Stimulated activated effector memory CD8-positive, alpha-beta T cell treated with anti-CD3 and anti-CD28 coated beads, Interleukin-12 subunit alpha, Interleukin-12 subunit beta, amount 100 ng/mL, for 72 hours (primary cell): ENCODE measurements around the gene SERPIND1.
"Not testable (repeated sequence)": the region's sequence is repeated elsewhere in the genome, so short reads cannot be mapped to it uniquely, and the experiment has no call there.

Experiments used
- ATAC-seq: fragments of 150-1000 bp; cut with Tn5 transposase; 2 replicates; pipeline ENCODE4 v1.10.0; 2021
- DNase-seq, 2 donors: peaks; one replicate each; pipeline ENCODE4 v3.0.0; 2021 to 2022; ENCODE audit warnings: low spot score in 2 of 2
- H3K27ac Mint-ChIP-seq: one replicate; pipeline ENCODE4 v1.8.0; 2022; ENCODE audit warnings: mild to moderate bottlenecking, mixed read lengths
- H3K36me3 Mint-ChIP-seq: one replicate; pipeline ENCODE4 v1.8.0; 2022; ENCODE audit warnings: mild to moderate bottlenecking, mixed read lengths
- H3K4me1 Mint-ChIP-seq: one replicate; pipeline ENCODE4 v1.8.0; 2022; ENCODE audit warnings: mixed read lengths
- H3K4me3 Mint-ChIP-seq: one replicate; pipeline ENCODE4 v1.8.0; 2022; ENCODE audit warnings: mild to moderate bottlenecking, mixed read lengths
- H3K9me3 Mint-ChIP-seq: one replicate; pipeline ENCODE4 v1.8.0; 2022; ENCODE audit warnings: mixed read lengths

SERPIND1 gene

DNA sequence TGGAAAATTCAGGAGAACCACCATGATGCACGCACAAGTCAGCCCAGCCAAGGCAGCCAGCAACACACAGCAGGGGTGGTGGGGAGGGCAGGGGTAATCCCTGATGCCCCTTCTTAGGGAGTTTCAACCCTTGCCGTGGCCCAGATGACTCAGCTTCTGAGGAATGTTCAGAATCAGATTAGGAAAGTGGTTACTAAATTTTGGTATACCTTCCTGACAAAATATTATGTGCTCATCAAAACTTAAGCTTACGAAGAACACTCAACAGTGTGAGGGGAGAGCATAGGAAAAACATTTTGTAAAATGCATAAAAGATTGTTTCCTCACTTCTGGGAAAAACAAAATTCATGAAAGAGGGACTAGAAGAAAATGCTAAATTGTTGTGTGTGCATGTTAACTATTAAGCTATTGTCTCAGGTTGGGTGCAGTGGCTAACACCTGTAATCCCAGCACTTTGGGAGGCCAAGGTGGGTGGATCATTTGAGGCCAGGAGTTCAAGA, 32.1 kb downstream of the SERPIND1 start:
- H3K9me3 Mint-ChIP-seq, result no peaks in the 10 kb centered on the region

GRCh38 chr22:20807315-20807752, 33.4 kb downstream of the SERPIND1 start:
- H3K4me3 Mint-ChIP-seq, result no peak overlapping the region
- DNase-seq (no peak), ATAC-seq (no peak)
- H3K4me1 Mint-ChIP-seq, result peaks cover 4% of the 10 kb centered on the region
- peaks cover 100% of the 10 kb centered on the region for H3K36me3 Mint-ChIP-seq
- H3K9me3 Mint-ChIP-seq, result no peaks in the 10 kb centered on the region
- no peak overlapping the region for H3K27ac Mint-ChIP-seq

More for the DNA sequence above, 32.1 kb downstream of the SERPIND1 start:
- ATAC-seq (no peak), DNase-seq (no peak)
- H3K36me3 Mint-ChIP-seq, result peaks cover 100% of the 10 kb centered on the region
- no peak overlapping the region for H3K4me3 Mint-ChIP-seq
- H3K4me1 Mint-ChIP-seq, result peaks cover 2% of the 10 kb centered on the region
- H3K27ac Mint-ChIP-seq, result peak overlapping the region; percentile 40

- H3K27ac Mint-ChIP-seq, result no peak overlapping the region
- peaks cover 100% of the 10 kb centered on the region for H3K36me3 Mint-ChIP-seq
- peaks cover 4% of the 10 kb centered on the region for H3K4me1 Mint-ChIP-seq
- H3K9me3 Mint-ChIP-seq, result no peaks in the 10 kb centered on the region
- ATAC-seq, result no peak
- H3K4me3 Mint-ChIP-seq, result no peak overlapping the region
- no peak for DNase-seq
Observed at GRCh38 chr22:20808844-20809243, 34.9 kb downstream of the SERPIND1 start.

DNA sequence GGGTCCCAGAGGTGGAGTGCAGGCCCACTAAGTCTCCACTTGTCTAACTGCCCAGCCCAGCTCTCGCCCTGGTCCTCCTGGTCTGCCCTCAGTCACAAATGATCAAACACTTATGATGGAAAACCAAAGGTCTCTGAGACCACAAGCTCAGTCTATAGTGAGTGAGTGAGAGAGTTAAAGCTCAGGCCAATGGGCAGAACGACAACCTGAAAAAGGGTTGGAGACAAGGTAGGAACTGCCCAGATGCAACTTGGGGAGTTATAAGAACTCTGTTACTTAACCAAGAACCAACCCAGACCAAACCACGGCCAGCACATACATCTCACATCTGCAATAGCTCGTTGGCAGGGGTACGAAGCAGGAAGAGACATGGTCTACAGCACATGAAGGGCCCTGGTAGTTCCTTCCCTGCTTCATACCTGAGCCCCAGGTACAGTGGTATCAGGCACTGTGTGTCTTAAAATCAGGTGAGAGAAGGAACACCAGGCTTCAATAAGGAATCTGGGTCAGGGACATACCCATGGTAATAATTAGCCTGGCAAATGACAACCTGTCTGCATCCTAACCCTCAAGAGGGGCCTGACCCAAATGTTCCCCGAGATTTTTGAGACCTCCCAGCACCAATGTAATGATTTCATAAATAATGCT, 35.7 kb downstream of the SERPIND1 start:
- ATAC-seq (no peak), DNase-seq (no peak)
- Mint-ChIP-seq H3K4me3 (no peak overlapping the region), H3K36me3 (peaks cover 100% of the 10 kb centered on the region), H3K9me3 (no peaks in the 10 kb centered on the region), H3K27ac (no peak overlapping the region), H3K4me1 (peaks cover 4% of the 10 kb centered on the region)

GRCh38 chr22:20810645-20811044, 36.7 kb downstream of the SERPIND1 start:
- ATAC-seq, result no peak
- peak overlapping the region; percentile 26 for H3K27ac Mint-ChIP-seq
- no peak for DNase-seq
- H3K9me3 Mint-ChIP-seq, result no peaks in the 10 kb centered on the region
- peaks cover 4% of the 10 kb centered on the region for H3K4me1 Mint-ChIP-seq
- peaks cover 100% of the 10 kb centered on the region for H3K36me3 Mint-ChIP-seq
- no peak overlapping the region for H3K4me3 Mint-ChIP-seq

DNA sequence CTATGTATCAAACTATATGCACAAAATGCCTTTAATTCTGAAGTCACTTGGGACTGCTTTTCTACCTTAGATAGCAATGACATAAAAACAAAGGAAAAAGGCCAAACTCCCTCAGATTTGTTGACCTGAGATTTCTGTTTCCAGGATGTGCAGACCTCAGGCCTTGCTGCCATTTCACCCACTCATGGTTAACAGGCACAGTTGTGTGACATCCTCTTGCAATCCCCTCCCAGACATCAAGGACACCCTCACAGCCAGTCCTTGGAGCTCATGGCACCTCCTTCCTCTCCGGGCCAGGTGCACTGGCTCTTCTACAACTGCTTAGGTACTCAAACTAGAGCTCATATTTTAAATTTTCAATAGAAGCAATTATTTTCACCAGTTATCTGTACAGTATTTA, 37.3 kb downstream of the SERPIND1 start:
- DNase-seq (no peak), ATAC-seq (no peak)

GRCh38 chr22:20811971-20812660, 38.2 kb downstream of the SERPIND1 start:
- peaks cover 100% of the 10 kb centered on the region for H3K36me3 Mint-ChIP-seq
- DNase-seq (no peak), ATAC-seq (no peak)
- H3K27ac Mint-ChIP-seq, result peak overlapping the region; percentile 43
- H3K4me3 Mint-ChIP-seq, result no peak overlapping the region
- H3K4me1 Mint-ChIP-seq, result peaks cover 4% of the 10 kb centered on the region
- no peaks in the 10 kb centered on the region for H3K9me3 Mint-ChIP-seq

More for the DNA sequence above, 37.3 kb downstream of the SERPIND1 start:
- peak overlapping the region; percentile 26 for H3K27ac Mint-ChIP-seq
- no peaks in the 10 kb centered on the region for H3K9me3 Mint-ChIP-seq
- peaks cover 4% of the 10 kb centered on the region for H3K4me1 Mint-ChIP-seq
- no peak overlapping the region for H3K4me3 Mint-ChIP-seq
- peaks cover 100% of the 10 kb centered on the region for H3K36me3 Mint-ChIP-seq

GRCh38 chr22:20813056-20813455, 39.1 kb downstream of the SERPIND1 start:
- peaks cover 100% of the 10 kb centered on the region for H3K36me3 Mint-ChIP-seq
- H3K4me3 Mint-ChIP-seq, result no peak overlapping the region
- peaks cover 4% of the 10 kb centered on the region for H3K4me1 Mint-ChIP-seq
- H3K9me3 Mint-ChIP-seq, result no peaks in the 10 kb centered on the region
- no peak overlapping the region for H3K27ac Mint-ChIP-seq
- no peak for DNase-seq
- ATAC-seq, result no peak

DNA sequence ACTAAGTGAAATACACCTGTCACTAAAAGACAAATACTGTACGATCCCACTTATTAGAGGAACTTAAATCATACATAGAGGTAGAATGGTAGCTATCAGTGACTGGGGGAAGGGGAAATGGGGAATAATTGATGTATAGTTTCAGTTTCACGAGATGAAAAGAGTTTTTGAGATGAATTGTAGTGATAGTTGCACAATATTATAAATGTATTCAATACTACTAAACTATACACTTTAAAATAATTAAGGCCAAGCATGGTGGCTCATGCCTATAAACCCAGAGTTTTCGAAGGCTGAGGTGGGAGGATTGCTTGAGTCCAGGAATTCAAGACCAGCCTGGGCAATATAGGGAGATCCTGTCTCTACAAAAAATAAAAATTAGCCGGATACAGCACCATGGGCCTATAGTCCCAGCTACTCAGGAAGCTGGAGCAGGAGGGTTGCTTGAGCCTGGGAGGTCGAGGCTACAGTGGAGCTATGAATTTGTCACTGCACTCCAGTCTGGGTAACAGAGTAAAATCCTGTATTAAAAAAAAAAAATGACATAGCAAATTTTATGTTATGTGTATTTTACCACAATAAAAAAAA, 40.4 kb downstream of the SERPIND1 start:
- Mint-ChIP-seq H3K9me3 (no peaks in the 10 kb centered on the region), H3K36me3 (peaks cover 100% of the 10 kb centered on the region), H3K27ac (no peak overlapping the region), H3K4me3 (no peak overlapping the region), H3K4me1 (peaks cover 4% of the 10 kb centered on the region)
- ATAC-seq, result no peak
- DNase-seq, result no peak

GRCh38 chr22:20815477-20816050, 41.7 kb downstream of the SERPIND1 start:
- Mint-ChIP-seq H3K27ac (no peak overlapping the region), H3K36me3 (peaks cover 100% of the 10 kb centered on the region), H3K4me3 (no peak overlapping the region), H3K9me3 (no peaks in the 10 kb centered on the region), H3K4me1 (peaks cover 4% of the 10 kb centered on the region)
- DNase-seq (no peak), ATAC-seq (no peak)

- H3K4me3 Mint-ChIP-seq, result no peak overlapping the region
- ATAC-seq, result no peak
- no peak for DNase-seq
- no peaks in the 10 kb centered on the region for H3K9me3 Mint-ChIP-seq
- peaks cover 96% of the 10 kb centered on the region for H3K36me3 Mint-ChIP-seq
- H3K4me1 Mint-ChIP-seq, result no peaks in the 10 kb centered on the region
- H3K27ac Mint-ChIP-seq, result peak overlapping the region; percentile 78
Observed at GRCh38 chr22:20816559-20816958, 42.6 kb downstream of the SERPIND1 start.

- no peak for DNase-seq
- ATAC-seq, result no peak
- no peaks in the 10 kb centered on the region for H3K9me3 Mint-ChIP-seq
- H3K4me1 Mint-ChIP-seq, result no peaks in the 10 kb centered on the region
- H3K27ac Mint-ChIP-seq, result no peak overlapping the region
- H3K4me3 Mint-ChIP-seq, result no peak overlapping the region
- H3K36me3 Mint-ChIP-seq, result peaks cover 92% of the 10 kb centered on the region
Observed at GRCh38 chr22:20818471-20818870, 44.6 kb downstream of the SERPIND1 start.

GRCh38 chr22:20819471-20819870, 45.6 kb downstream of the SERPIND1 start:
- H3K36me3 Mint-ChIP-seq, result peaks cover 92% of the 10 kb centered on the region
- H3K9me3 Mint-ChIP-seq, result no peaks in the 10 kb centered on the region
- peak overlapping the region; percentile 33 for H3K27ac Mint-ChIP-seq
- H3K4me3 Mint-ChIP-seq, result no peak overlapping the region
- DNase-seq, result no peak
- ATAC-seq, result no peak
- no peaks in the 10 kb centered on the region for H3K4me1 Mint-ChIP-seq

GRCh38 chr22:20821717-20822239, 47.9 kb downstream of the SERPIND1 start:
- H3K4me1 Mint-ChIP-seq, ATAC-seq, H3K4me3 Mint-ChIP-seq, H3K9me3 Mint-ChIP-seq, DNase-seq: not testable (repeated sequence)
- Mint-ChIP-seq H3K36me3 (peaks cover 91% of the 10 kb centered on the region), H3K27ac (peak overlapping the region; percentile 30)

GRCh38 chr22:20822240-20822639, 48.3 kb downstream of the SERPIND1 start:
- Mint-ChIP-seq H3K27ac (peak overlapping the region; percentile 30), H3K9me3 (no peaks in the 10 kb centered on the region), H3K36me3 (peaks cover 88% of the 10 kb centered on the region), H3K4me1 (no peaks in the 10 kb centered on the region), H3K4me3 (no peak overlapping the region)
- no peak for DNase-seq
- no peak for ATAC-seq
